ENCODE data around the gene ESPNL. TPM values are rescaled to one million over a fixed set of nuclear protein-coding genes. Genes with fewer than 3 reads are reported as not detected.

Gene ESPNL
- total RNA-seq, 1 experiment from 2014 or later, result 0.19 TPM

DNA sequence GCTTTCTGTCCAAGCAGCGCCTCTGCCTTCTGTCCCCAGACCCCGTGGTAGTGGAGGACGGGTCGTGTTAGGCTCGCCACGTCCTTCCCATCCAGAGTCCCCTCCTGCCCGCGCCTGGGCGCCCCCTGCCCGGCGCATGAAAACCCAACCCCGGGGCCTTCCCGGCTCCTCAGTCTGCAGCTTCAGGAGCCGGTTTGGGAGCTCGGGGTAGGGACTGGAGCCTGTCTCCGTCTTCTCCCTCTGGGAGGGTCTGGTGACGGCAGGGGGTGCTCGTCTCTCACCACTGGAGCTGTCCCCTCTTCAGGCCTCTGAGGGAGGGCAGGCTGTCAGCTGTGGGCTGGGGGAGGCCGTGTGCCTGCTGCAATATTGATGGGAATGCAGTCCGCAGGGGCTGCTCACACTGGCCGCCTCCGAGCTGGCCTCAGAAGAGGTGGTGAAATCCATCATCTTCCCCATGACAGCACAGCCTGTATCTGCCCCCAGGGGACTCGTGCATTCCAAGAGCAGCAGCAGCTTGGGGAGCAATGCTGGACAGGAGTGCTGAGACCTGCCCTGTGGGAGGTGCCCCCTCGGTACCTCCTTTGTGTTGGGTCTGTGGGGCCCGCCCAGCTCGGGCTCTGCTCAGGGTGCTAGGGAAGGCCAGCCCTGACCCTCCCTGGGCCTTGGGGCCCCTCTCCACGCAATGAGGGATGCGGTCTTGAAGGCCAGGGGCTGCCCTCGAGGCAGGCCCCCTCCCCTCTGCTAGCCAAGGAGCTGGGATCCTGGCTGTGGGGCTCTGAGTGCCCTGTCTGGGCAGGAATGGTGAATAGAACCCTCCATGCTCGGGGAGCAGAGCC, 20.5 kb downstream of the ESPNL start:
- no peaks in the 10 kb centered on the region for H3K4me1 Mint-ChIP-seq (ENCODE audit: low read depth, unreplicated experiment)

DNA sequence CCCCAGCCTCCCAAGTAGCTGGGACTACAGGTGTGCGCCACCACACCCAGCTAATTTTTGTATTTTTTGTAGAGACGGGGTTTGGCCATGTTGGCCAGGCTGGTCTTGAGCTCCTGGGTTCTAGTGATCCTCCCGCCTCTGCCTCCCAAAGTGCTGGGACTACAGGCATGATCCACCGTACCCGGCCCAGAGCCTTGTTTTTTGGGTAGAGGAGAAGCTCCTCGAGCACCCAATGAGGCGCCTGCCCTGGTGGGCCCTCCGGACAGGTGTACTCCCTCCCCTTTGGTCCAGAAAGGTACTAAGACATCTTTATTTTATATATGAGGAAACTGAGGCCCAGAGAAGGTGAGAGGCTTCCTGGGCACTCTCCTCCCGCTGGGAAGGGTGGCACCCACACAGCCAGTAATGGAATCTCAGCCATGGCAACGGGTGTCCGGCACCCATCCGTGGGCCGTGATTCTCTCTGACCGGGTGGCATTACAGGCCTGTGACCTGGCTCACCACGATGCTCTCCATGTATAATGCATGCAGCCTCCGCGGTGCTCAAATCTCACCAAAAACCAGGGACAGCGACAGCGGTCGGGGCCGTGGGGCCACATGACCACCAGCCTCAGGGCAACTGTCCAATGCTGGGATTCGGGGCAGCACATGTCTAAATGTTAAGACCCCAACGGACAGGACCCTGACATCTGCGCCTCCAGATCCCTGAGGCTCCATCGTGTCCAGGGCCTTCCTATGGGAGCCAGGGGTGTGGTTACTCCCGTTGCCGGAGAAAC, 21.6 kb downstream of the ESPNL start:
- Mint-ChIP-seq H3K27ac (ENCODE audit: unreplicated experiment) (no peak overlapping the region), H3K9me3 (ENCODE audit: low read depth, unreplicated experiment) (no peaks in the 10 kb centered on the region), H3K4me1 (ENCODE audit: low read depth, unreplicated experiment) (no peaks in the 10 kb centered on the region), H3K27me3 (ENCODE audit: unreplicated experiment) (peaks cover 36% of the 10 kb centered on the region), H3K4me3 (ENCODE audit: low read depth, unreplicated experiment) (no peak overlapping the region), H3K36me3 (ENCODE audit: insufficient read depth, unreplicated experiment) (no peaks in the 10 kb centered on the region)
- TF ChIP-seq, protein P1, sequence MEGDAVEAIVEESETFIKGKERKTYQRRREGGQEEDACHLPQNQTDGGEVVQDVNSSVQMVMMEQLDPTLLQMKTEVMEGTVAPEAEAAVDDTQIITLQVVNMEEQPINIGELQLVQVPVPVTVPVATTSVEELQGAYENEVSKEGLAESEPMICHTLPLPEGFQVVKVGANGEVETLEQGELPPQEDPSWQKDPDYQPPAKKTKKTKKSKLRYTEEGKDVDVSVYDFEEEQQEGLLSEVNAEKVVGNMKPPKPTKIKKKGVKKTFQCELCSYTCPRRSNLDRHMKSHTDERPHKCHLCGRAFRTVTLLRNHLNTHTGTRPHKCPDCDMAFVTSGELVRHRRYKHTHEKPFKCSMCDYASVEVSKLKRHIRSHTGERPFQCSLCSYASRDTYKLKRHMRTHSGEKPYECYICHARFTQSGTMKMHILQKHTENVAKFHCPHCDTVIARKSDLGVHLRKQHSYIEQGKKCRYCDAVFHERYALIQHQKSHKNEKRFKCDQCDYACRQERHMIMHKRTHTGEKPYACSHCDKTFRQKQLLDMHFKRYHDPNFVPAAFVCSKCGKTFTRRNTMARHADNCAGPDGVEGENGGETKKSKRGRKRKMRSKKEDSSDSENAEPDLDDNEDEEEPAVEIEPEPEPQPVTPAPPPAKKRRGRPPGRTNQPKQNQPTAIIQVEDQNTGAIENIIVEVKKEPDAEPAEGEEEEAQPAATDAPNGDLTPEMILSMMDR (IDR thresholded peaks at IDR 0.05; ENCODE audit: unreplicated experiment), result no peak
- CTCF ChIA-PET, result no interaction called here
- BruUV-seq (replicated peaks), result no TSS peak
- intact Hi-C loops (cut with micrococcal nuclease; ENCODE audit: unreplicated experiment), result no loop called here
- no peak for DNase-seq

More for the DNA sequence above, 20.5 kb downstream of the ESPNL start:
- no peak for DNase-seq
- no peak overlapping the region for H3K4me3 Mint-ChIP-seq (ENCODE audit: low read depth, unreplicated experiment)
- intact Hi-C loops (cut with micrococcal nuclease; ENCODE audit: unreplicated experiment), result no loop called here
- no TSS peak for BruUV-seq (replicated peaks)
- H3K36me3 Mint-ChIP-seq (ENCODE audit: insufficient read depth, unreplicated experiment), result no peaks in the 10 kb centered on the region
- peaks cover 46% of the 10 kb centered on the region for H3K27me3 Mint-ChIP-seq (ENCODE audit: unreplicated experiment)
- H3K27ac Mint-ChIP-seq (ENCODE audit: unreplicated experiment), result no peak overlapping the region
- CTCF ChIA-PET, result no interaction called here
- TF ChIP-seq, protein P1 (IDR thresholded peaks at IDR 0.05; ENCODE audit: unreplicated experiment), result no peak
- no peaks in the 10 kb centered on the region for H3K9me3 Mint-ChIP-seq (ENCODE audit: low read depth, unreplicated experiment)

DNA sequence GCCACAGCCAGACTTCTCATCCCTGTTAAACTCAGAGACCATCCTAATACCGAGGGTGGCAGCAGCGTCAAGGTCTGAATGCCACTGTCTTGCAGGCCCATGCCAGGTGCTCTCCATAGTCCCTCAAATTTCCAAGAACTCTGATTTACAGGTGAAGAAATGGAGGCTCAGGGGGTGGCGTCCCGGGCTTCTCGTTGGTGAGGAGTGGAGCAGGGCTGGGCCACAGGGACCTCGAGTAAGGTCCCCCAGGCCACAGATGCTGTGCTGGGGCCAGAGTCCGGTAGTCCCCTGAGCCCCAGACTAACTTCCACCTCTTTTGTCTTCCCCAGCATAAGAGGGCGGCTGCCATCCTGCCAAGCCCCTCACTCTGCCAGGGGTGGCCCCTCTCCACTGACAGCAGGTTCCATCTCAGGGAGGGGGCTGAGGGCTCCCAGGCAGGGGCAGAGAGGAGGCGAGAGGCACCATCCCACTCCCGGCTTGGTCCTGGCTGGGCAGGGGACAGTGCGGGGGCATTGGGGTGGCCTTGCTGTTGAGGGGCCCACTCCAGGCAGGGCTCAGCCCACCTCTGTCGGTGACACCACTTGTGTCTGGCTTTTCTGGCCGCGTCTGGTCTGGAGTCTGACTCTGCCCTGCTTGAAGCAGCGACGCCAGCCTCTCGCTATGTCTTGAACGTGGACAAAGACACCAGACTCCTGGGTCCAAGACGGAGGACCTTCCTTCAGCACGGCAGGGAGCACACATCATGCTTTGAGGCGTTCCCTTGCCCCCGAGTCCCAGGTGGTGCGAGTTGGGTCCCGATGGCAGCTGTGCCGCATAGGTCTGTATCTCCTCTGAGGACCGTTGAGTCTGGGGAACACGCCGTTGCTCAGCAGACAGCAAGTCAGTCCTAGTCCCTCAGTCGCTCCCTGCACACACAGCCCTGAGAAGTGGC, 22.4 kb downstream of the ESPNL start:
- Mint-ChIP-seq H3K4me3 (ENCODE audit: low read depth, unreplicated experiment) (no peak overlapping the region), H3K27me3 (ENCODE audit: unreplicated experiment) (peaks cover 27% of the 10 kb centered on the region), H3K36me3 (ENCODE audit: insufficient read depth, unreplicated experiment) (no peaks in the 10 kb centered on the region), H3K4me1 (ENCODE audit: low read depth, unreplicated experiment) (no peaks in the 10 kb centered on the region), H3K9me3 (ENCODE audit: low read depth, unreplicated experiment) (no peaks in the 10 kb centered on the region), H3K27ac (ENCODE audit: unreplicated experiment) (no peak overlapping the region)
- DNase-seq, result no peak
- CTCF ChIA-PET, result no interaction called here
- BruUV-seq (replicated peaks), result no TSS peak
- TF ChIP-seq, protein P1 (IDR thresholded peaks at IDR 0.05; ENCODE audit: unreplicated experiment), result no peak
- intact Hi-C loops (cut with micrococcal nuclease; ENCODE audit: unreplicated experiment), result no loop called here

All from Calu3 (cell line).